ENCODE data around the gene FNDC3A.
A peak's percentile ranks its signal among the peaks of the same experiment; 100 is the strongest.
"Not testable (repeated sequence)": the region's sequence is repeated elsewhere in the genome, so short reads cannot be mapped to it uniquely, and the experiment has no call there.

Gene FNDC3A

DNA sequence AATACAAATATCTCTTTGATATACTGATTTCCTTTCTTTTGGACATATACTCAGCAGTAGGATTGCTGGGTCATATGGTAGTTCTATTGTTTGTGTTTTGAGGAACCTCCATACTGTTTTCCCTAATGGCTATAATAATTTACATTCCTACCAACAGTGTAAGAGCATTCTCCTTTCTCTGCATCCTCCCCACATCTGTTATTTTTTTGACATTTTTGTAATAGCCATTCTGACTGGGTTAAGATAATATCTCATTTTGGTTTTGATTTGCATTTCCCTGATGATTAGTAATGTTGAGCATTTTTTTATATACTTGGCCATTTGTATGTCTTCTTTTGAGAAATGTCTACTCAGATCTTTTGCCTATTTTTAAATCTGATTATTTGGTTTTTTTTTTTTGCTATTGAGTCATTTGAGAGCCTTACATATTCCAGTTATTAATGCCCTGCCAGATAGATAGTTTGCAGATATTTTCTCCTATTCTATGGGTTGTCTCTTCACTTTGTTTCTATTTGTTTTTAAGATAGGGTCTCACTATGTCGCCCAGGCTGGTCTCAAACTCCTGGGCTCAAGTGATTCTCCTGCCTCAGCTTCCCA is 95.7 kb downstream of the FNDC3A start:
- no peak for DNase-seq (ENCODE audit: low read depth in 2 of 3, low spot score in 1 of 3)

DNA sequence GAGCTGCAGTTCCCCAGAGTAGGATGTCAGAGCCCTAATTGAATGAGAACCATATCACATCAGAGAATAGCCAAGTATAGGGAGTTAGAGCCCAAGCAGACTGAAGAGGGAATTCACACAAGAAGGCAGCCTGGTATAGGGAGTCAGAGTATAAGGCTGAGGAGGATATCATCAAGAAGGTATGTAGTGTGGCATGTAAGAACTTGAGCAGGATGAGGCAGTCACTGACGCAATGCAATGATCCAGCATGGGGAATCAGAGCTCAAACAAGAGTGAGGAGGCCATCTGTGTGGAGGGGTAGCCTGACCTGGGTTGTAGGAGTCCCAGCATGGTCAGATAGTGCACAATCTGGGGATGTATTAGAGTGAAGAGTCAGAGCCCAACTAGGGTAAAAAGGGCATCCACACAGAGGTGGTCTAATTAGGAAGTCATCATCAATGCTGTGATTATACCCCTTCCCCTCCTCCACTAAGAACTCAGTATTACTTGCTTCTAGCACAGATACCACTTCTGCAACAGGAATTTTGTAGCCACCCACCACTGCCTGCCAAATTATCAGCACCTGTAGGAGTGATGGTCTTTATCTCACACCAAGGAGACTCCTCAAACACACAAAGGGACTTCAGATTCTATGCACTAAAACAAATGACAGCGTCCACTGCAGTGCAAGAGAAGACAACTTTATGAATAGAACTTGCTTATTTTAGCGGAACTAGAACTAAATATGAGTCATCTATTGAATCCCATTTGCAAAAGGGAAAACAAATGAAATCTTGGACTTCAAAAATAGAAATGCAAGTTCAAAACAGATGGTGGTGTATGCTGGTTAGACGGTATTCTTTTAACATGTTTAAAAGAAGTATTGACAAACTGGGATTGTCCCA is 107.2 kb downstream of the FNDC3A start:
- DNase-seq (ENCODE audit: low read depth in 2 of 3, low spot score in 1 of 3), result no peak

DNA sequence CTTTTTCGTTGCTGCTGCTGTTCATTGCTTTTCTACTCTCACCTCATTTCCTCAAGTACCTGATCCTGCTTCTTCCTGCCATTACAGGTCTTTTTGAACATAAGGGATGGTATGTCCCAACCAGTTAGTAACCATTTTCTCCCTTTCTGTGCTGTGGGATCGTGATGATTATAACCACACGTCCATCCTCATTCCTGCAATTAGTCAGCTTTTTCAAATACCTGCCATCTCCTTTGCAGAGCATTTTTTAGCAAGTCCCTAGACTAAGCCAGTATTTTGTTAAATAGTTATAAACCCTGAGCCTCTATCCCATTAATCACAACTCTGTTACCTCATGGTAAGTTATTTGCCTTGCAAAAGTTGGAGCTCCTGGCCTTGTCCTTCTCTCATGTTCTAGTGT is 109.2 kb downstream of the FNDC3A start:
- no peak for DNase-seq (ENCODE audit: low read depth in 2 of 3, low spot score in 1 of 3)

DNA sequence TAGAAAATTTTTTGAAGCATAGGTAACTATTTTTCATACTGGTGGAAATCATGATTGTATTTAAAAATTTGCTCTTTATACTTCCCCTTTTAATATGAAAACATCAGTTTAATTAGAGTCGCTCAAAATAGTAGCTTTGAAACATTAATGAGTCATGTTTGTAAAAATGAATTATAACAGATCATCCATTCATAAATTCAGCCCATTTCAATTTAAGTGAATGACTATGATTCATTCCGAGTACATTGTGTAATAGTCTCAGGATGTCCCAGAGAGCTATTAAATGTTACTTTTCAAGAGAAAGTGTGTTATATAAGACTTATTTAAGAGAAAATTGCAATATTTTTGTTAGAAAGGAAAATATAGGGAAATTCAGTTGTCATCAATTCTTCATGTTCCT is 111.0 kb downstream of the FNDC3A start:
- no peak for DNase-seq (ENCODE audit: low read depth in 2 of 3, low spot score in 1 of 3)

DNA sequence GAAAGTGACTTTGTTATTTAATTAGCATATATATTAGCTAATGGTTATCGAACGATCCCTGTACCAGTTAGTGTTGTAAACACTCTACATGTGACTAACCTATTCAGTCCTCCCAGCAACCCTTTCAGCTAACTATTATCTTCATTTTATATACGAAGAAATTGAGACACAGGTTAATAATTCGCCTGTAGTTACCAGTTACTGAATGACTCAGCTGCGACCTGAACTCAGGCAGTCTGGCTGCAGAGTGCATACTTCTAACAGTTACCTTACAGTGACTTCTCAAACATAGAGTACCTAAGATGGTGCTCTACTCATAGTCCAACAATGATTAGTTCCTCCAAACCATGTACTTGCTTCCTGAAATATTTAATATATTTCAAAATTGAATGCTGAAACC is 117.7 kb downstream of the FNDC3A start:
- DNase-seq (ENCODE audit: low read depth in 2 of 3, low spot score in 1 of 3), result no peak

DNA sequence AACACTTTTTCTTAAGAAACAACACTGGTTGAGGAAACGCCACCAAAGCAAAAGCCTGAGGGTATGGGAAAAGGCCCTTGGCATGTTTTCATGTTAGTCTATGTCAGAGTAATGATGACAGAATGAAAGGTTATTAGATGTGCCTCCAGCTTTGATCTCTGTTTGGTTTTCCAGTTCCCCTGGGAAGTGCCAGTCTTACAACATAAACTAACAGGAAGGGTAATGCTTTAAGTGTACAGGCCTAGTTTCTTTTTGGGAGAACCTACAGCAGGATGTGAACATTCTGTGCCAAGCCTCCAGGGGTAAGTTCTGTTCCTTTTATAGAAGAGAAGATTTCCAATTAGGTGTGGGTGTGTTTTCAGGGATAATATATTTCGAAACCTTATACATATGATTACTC is 121.7 kb downstream of the FNDC3A start:
- DNase-seq (ENCODE audit: low read depth in 2 of 3, low spot score in 1 of 3), result no peak

DNA sequence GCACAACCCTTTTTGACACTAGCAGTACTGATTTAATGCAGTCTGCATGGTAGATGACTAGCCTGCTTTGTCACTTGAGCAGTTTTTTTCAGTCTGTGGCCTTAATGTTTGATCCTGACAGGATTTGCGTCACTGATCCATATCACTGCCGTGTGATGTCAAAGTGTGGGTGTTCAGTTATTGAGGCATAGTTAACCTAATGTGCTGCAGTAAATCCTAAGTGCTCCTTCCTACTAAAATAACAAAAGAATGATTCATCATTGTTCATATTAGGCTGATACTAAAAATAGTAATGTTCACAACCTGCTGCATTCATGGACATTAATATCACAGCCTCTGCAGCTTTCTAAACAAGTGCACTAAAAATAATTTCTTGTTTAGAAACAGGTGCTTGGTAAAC is 122.5 kb downstream of the FNDC3A start:
- no peak for DNase-seq (ENCODE audit: low read depth in 2 of 3, low spot score in 1 of 3)

DNA sequence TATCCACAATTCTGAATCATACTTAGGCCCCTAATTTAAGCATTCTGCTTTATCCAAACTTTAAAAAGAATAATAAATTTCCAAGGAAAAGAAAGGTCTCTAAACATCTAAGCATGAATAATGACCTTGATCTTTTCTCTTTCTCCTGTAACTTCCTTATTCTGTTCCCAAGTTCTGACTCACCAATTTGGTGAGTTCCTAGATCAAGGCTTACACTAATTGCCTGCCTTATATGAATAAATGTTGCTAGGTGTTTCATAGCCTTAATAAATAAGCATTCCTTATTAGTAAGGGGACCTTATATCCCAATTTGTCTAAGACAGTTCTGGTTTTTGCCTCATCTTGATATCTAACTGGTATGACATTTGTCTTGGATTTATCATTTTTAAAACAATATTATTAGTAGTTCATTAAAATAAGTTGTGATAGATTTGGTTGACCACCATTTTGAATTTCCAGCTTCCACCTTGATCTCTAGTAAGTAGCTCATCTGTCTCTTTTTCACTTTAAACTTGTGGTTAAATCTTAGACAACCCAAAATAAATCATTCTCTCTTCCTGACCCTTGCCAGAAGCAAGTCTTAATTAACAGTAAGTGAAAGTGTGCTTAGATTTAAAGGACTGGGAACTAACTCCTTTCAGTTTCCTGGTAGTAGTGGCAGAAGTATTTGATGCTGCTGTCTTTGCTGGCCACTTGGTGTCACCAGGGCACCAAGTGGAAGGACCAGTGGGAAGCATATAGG is 123.2 kb downstream of the FNDC3A start:
- no peak for DNase-seq (ENCODE audit: low read depth in 2 of 3, low spot score in 1 of 3)

DNA sequence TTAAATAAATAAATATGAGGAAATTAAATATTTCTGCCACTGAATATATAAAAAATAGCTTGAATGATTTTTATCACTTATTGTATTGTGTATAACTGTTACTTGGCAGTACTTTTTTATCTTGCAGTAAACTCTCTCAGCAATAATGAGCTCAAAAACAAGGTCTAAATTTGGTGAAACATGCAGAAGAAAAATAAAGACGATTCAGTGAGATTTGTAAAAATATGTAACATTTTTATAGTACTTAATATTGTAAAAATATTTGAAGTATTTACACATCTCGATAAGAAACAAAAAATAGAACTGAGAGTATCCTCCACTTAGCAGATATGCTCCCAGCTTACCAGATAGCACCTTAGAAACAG is 123.8 kb downstream of the FNDC3A start:
- no peak for DNase-seq (ENCODE audit: low read depth in 2 of 3, low spot score in 1 of 3)

DNA sequence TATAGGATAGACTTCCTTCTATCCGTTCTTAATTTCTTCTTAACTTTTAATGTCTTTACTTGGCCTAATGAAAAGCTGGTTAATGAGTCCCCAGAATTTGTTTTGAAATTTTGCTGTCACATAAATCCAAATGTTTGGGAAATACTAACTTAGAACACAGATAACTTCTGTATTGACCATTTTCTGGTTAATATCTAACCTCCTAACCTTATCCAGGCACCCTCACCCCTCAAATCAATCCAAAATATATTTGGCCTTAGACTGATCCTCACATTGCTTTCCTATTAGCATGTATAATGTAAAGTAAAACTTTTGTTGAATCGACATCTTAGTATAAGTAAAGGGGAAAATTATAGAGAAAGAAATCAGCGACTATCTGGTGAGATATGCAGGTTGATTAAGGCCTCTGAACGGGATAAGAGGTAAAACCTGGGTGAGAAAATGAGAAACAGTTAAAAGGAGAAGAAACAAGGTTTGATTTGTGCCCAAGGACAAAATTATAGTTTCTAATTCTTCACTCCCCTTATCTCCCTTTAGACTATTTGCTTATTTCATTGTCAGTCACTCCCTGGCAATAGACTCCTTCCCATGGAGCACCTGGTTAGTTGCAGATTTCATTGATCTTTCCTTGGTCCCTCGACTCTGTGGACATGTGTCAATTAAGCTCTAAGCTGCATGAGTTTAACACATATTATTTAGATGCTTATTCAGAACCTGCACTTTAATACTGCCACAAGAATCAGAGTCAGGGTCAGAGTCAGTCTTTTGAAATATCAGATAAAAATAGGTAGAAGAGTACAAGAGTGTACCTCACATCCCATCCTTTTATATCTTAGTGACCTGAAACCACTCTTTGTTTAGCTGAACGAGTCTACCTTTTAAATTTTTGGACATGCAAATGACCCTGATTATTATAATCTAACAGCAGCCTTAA is 125.2 kb downstream of the FNDC3A start:
- no peak for DNase-seq (ENCODE audit: low read depth in 2 of 3, low spot score in 1 of 3)

DNA sequence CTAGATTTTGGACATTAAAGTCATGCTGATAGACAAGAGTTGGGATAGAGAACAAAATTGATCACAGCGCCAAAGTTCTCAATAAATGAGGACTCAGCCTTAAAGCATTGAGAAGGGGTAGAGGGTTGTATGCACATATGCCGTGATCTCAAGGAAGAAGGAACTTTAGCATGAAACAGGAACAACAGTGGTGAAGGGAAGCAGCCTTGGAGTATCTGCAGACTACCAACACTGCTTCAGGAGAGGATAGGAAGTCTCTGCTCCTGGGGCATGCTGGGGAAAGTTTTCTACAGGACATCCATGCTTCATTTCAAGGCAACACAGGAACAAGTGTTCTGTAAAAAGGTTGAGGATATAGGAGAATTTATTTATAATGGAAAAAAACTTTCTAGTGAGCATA is 132.5 kb downstream of the FNDC3A start:
- DNase-seq (ENCODE audit: low read depth in 2 of 3, low spot score in 1 of 3), result no peak

DNA sequence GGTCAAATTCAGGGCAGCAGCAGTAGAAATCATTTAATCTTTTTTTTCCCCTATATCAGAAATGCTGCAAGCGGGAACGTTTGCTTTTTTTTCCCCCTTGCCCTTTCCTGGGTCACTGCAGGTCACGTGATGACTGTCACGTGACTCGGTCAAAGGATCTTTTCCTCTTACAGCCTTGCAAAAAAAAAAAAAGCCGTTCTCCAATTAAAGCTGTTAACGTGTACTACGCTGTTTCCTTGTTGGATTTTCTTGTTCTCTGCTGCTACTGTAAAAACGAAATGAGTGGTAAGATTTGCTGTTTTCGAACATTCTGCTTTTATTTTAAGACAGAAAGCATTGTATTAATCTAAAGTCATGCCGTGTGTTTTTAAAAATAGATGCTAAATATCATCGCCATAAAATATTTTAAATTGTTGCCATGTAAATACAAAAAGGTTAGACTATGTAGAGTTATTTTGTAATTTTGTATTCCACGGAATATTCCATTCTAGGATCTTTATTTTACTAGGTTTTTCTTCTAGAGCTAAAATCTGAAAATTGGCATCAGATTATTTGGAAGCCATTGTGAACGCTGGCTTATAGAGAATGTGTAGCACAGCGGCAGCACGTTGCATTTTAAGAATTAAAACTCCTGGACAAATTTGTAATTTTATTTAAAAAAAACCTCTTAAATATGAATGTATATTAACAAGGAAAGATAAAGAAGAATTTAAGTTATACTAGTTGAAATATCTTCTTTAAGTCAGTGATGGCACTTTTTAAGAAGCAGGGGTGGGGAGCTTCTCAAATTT is 134.6 kb downstream of the FNDC3A start:
- peak; percentile 42 to 69 (median 62) for DNase-seq (ENCODE audit: low read depth in 2 of 3, low spot score in 1 of 3)

DNA sequence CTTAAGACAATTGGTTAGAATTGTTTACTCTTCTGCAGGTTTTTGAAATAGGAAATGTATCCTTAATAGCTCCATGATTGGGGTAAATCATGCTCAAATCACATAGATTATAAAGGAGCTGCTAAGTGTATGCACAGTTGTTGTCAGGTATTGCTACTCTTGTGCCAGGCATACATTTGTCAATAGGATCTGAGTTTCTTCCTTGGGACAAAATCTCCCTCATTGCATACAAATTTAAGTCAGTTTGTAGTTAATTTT is 135.1 kb downstream of the FNDC3A start:
- no peak for DNase-seq (ENCODE audit: low read depth in 2 of 3, low spot score in 1 of 3)

DNA sequence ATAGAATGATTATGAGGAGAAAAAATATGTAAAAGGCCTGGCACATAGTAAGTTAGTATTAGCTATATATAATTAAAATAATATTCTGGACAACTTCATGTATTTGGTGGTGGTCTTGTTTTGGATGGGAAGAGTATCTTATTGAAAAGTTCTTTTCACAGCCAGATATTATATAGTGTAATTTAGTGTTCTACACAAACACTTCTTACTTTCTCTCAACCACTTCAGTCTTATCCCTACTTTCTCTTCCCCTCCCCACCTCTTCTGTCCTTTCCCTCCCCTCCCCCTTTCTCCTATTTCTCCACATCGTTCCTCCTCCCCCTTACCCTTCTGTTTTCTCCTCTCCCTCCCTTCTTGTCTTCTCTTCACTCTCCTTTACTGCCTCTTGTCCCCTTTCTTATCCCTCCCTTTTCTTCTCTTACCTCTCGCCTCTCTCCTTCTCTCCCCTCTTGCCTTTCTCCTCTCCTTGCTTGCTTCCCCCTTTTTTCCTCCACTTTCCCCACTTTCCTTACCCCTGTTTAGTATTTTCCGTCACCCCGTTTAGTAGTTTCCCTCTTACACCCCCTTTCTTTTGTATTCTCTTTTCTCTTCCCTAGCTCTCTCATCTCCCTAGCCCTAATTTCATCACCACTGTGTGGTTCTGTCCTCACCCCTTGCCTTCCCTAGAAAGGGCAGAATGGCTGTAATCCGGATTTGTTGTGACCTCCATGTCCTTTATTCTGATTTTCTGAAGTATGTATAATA is 137.2 kb downstream of the FNDC3A start:
- DNase-seq (ENCODE audit: low read depth in 2 of 3, low spot score in 1 of 3), result no peak

DNA sequence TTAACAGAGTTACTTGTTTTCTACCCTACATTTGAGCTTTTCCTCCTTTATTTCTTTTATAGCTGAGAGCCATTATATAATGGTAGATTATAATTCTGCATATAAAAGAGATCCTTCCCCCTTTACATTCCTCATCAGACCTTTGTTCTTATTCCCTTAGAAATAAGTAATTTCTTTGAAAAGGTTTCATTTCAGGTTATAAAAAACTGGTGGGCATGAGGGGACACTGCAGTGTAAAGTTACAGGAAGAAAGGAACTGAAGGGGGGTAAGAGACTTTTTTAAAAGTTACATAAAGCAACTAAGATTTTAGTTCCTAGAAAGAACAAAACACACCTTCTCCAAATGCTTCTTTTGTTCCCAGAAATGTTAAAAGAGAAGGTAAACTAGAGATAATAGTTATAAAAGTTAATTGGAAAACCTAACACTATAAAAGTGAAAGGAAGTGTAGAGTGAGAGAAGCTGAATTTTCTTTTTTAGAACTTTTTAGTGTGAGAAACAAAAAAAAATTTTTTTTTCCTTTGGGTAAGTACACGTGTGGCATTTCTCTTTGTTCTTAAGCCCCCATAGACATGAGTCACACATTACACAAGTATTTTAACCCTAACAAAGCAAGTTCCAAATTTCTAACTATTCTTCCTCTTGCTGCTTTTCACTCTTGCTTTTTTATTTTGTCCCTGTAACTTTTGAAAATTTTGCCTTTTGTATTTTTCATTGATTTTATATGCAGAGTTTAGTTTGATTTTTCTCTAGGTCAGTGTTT is 138.0 kb downstream of the FNDC3A start:
- no peak for DNase-seq (ENCODE audit: low read depth in 2 of 3, low spot score in 1 of 3)

DNA sequence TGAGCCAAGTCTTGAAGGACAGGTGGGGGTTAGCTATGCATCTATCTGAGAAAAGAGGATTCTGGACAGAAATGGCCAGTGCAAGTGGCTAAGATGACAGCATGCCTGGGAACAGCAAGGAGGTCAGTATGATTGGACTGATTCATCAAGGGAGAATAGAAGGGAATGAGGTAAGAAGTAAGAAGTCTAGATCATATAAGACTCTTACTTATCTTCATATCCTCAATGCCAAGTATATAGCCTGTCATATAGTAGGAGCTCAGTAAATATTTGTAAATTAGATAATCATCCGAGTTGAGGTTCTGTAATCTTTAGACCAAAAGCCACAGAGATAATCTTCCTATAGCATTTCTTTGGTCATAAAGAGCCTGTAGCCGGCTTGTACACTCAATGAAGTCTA is 141.2 kb downstream of the FNDC3A start:
- no peak for DNase-seq (ENCODE audit: low read depth in 2 of 3, low spot score in 1 of 3)

DNA sequence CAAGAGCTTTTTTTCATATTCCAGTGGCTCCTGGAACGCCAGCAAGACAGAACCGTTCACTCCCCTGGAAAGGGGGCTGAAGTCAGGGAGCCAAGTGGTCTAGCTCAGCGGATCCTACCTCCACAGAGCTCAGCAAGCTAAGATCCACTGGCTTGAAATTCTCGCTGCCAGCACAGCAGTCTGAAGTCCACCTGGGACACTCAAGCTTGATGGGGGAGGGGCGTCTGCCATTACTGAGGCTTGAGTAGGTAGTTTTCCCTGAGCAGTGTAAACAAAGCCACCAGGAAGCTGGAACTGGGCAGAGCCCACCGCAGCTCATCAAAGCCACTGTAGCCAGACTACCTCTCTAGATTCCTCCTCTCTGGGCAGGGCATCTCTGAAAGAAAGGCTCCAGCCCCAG is 142.7 kb downstream of the FNDC3A start:
- DNase-seq (ENCODE audit: low read depth in 2 of 3, low spot score in 1 of 3), result not testable (repeated sequence)

DNA sequence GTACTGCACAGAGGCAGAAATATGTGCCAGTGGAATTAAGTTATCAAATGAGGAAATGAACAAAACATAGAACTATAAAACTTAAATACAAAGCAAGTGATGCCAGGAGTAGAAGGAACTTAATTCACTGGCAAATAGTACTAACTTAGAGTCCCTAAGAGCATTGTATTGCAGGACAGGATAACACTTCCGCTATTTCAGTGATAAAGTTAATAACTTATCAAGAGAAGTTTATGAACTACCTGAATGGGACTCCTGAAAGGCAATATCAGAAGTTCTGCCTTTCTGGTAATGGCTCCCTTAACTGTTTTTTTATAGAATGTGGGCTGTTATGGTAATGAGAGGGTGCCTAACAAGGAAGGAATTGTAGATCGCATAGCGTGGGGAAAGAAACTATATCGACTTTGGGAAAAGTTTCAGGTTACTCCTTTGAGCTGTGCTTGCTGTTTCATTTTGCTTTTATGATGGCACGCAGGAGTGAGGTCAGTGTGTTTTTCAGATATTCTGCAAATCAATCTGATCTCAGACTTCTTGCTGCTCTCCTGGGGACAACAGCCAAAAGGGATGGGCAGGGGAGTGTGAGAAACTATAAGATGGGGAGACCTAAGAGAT is 149.1 kb downstream of the FNDC3A start:
- DNase-seq (ENCODE audit: low read depth in 2 of 3, low spot score in 1 of 3), result no peak

Measured in stimulated activated CD4-positive, alpha-beta T cell treated with anti-CD3 and anti-CD28 coated beads, Interleukin-12 subunit alpha, Interleukin-12 subunit beta, amount 100 ng/mL, for 48 hours (primary cell).